ENCODE measurements around the gene COPRS.
"Not testable (repeated sequence)": the region's sequence is repeated elsewhere in the genome, so short reads cannot be mapped to it uniquely, and the experiment has no call there.

The COPRS gene

DNA sequence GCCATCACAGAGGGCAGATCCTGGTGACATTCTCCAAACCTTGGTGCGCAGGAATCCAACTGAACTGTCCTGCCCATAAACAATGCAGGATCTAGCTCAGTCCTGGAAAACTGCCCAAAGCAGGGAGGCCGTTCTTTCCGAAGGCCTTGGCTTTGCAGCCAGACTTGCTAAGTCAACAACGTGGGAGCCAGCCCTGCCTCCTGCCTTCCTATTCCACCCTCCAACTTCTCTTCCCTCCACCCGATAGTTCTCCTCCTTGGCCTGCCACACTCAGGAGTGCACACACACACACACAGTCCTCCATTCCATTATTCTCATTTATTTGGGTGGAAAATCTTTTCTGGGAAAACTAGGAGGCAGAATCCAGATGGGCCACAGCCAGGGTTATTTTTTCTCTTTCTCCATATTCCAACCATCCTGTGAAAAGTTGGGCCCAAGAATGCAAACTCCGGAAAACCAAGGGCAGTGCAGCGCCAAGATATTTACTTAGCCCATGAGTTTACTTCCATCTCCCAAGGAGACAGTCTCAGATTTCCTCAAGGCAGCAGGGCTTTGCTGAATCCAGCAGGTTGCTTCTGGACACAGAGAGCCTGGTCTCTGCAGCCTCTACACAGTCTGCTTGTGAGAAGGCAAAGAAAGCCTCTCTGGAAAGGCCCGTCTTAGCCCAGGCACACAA lies 15.8 kb downstream of the COPRS start:
- no peak for DNase-seq

DNA sequence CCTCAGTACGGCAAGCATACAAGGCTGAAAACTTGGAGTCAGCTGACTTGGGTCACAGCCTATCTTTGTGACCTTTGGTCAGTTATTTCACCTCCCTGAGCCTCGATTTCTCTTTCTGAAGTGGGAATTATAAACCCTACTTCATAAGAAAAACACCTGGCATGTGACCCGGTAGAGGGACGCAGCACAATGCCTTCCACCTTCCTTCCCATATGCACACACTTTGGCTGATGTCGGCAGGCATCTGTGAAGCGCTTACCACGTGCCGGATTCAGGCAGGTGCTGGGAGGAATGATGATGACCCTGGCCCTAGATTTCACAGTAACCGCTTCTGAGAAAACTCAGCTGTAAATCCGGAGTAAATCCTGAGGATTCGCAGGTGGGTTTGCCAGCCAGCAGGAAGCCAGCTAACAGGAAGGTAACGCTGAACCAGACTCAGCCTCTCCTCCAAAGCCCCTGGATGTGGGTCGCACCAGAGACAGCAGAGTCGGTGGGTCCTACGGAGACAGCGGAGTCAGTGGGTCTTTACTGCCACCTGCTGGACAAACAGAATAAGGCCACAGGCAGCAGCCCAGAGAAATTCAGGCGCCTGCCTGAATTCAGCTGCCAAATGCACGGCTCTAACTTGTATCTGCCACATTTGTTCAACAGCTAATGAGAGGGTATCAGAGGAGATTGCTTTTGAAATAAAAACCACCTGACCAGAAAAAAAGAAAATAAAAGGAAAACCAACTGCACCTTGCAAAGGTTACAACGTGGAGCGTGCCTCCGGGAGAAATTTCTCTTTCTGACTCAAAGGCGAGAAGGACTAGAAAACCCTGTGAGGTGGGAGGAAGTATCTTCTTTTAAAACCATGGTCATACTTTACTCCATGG lies 16.6 kb downstream of the COPRS start:
- DNase-seq: peak; percentile 68

DNA sequence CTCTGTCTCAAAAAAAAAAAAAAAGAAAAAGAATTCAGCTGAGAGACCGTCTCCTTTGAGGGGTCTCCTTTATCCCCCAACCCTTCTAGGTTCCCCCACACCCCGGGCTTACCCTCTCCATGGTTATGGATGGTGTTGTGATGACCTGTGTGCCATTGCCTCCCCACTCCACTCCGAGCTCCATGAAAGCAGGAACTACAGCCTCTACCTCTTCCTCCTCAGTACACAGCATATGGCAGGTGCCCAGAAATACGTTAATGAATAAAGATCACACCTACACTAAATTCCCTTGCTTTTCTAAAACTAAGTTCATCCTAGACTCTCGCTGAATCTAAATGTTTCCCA lies 17.2 kb downstream of the COPRS start:
- DNase-seq: no peak

DNA sequence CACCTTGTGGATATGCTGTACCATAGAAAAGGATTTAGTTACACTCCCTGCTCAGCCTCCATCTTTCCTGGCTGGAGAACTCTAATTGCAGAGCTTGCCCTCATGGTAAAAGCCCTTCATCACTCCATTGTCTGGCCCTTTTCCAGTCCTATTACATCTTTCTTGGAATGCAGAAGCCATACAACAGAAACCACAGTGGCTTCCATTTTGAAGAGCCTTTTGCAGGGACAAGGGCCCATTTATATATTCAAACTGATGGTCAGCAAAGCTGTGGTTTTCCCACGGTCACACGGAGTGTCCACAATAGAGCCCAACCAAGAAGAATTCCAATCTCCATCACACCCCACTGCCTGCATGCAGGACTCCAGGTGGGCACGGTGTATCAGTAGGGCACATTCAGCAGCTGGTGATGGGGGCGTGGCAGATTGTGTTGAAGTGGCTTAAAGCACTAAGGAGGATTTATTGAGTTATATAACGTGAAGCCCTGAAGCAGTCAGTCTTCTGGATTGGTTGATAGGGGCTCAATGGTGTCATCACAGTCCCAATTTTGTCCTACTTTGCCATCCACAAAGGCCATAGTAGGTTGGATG lies 20.3 kb downstream of the COPRS start:
- DNase-seq: no peak

DNA sequence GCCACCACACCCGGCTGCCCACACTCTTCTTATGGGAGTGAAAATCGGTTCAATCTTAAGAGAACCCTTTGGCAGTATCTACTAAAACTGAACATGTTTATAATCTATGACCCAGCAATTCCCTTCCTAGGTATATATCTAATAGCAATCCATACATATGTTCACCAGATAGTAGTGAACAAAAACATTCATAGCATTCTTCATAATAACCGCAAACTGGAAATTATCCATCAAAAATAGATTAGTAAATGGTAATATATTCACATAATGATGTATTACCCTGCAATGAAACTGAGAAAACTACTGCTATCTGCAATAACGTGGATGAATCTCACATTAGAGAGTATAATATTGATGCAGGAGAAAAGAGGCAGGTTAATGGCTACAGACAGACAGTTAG lies 23.1 kb downstream of the COPRS start:
- DNase-seq: no peak

DNA sequence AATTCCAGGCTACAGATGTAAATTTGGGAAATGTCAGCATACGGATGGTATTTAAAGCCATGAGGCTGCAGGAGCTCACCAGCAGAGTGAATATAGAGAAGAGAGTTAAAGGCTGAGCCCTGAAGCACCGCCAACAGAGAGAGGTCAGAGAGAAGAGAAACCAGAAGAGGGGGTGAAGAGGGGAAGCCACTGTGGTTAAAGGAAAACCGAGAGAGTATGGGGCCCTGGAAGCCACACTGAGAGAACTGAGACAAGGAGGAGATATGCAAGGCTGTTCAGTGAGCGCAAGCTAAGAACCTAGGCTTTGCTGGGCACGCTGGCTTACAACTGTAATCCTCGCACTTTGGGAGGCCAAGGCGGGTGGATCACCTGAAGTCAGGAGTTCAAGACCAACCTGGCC lies 24.6 kb downstream of the COPRS start:
- DNase-seq: no peak

DNA sequence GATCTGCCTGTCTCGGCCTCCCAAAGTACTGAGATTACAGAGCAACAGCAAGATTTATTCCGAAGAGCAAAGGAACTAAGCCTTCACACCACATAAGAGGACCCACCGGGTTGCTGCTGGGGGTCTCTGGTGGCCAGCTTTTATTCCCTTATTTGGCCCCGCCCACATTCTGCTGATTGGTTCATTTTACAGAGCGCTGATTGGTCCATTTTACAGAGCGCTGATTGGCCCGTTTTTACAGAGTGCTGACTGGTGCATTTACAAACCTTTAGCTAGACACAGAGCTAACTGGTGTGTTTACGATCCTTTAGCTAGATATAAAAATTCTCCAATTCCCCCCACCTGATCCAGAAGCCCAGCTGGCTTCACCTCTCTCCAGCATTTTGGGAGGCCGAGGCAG lies 26.3 kb downstream of the COPRS start:
- no peak for DNase-seq

DNA sequence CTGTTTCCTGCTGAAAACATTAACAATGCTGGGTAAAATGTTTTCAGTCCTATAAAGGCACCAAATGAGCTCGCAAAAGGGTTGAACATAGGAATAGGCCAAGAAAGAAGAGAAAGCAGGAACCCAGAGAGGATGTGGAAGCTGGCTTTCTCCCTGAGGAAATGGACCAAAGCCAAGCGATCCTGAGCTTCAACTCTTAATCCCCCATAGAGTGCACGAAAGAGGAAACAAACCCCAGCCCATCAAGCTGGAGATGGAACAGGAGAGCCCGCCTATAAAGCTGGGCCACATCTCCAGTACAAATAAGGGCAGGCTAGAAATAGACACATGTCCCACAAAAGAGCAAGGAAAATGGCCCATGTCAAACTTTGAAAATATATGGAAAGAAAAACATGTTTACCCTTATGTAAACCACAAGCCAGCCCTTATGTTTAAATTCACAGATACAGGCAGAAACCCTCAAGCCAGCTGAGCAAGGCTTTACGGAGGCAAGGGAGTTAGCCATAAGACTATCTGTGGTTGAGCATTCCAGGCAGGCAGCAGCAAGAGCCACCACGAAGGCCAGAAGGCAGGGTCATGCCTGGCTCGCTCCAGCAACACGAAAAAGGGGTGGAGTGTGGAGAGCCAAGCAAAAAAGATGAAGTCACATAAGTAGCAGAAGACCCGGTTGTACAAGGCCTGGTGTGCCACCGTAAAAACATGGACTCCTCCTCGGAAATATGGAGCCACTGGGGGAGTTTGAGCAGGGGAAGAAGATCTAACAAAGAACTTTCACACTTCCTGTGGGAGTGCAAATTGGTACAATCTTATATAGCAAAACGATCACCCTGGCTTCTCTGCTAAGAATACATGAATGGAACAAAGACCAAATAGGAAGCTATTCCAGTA lies 27.8 kb downstream of the COPRS start:
- DNase-seq: no peak

DNA sequence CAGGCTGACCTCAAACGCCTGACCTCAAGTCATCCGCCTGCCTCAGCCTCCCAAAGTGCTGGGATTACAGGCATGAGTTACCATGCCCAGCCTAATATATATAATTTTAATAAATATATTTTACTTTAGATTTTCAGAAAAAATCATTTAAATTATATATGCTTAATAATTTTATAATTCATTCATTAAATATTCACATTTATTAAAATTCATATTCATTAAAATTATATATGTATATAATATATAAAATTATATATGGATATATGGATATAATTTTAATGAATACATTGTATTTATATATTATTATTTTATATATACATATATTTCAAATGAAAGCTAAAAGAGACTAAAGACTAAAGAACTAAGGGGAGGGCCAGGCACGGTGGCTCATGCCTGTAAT lies 29.4 kb downstream of the COPRS start:
- DNase-seq: no peak

DNA sequence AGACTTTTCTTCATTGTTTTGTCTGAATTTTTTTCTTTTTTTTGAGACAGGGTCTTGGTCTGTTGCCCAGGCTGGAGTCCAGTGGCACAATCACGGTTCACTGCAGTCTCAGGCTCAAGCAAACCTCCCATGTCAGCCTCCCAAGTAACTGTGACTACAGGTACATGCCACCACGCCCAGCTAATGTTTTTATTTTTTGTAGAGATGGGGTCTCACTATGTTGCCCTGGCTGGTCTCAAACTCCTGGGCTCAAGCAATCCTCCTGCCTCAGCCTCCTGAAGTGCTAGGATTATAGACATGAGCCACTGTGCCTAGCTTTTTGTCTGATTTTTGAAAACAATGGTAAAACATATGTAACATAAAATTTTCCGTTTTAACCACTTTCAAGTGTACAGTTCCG lies 30.1 kb downstream of the COPRS start:
- DNase-seq: not testable (repeated sequence)

DNA sequence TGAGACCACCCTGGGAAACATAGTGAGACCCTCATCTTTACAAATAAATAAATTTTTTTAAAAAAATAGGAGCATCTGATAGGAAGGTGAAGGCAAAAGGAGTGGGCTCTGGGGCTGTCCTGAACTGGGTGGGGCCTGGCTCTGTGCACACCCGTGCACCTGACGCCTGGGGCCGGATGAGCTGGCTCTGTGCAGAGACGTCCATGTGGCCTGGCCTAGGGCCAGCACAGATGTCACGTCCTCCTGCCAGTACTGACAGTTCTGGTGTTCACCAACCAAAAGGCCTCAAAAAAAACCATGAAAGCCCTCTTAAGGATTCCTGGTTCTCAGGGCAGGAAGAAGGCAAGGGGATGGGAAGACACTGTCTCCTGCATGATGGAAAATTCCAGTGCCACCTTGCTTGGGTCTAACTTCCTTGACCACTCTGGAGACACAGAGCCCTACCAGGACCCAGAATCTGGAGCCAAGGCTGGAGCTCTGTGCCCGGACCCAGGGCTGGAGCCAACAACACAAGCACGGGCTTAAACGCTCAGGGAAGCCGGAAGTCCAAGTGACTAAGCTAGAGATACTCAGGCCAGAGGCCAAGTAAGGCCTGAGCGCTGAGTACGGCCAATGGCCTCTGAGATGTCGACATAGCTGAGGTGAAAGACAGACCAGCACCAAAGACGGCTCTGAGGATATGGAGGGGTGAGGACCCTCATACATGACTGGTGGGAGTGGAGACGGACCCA lies 32.9 kb downstream of the COPRS start:
- DNase-seq: no peak

DNA sequence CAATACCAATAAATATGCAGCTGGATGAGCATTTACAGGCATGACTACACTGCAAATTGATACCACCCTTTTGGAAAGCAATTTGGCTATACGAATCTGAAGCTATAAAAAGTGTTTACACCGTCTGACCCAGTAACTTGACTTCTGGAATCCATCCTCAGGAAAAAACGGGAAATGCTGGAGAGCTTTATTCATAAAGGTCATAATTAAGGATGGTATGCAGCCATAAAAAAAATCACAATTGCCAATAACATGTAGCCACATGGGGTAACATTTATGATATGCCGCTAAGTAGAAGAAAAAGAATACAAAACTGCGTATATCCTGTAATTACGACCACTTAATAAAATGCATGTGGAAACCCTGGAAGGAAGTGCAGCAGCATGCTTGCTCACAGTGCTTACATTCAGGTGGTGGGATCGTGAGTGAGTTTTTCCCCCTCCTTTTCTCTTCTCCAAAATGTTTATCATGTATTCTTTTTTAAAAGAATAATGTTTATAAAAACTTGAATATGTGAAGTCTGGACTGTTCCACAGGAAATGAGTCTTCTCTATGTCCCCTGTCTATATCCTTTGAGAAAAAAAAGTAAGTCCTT lies 34.2 kb downstream of the COPRS start:
- DNase-seq: no peak

DNA sequence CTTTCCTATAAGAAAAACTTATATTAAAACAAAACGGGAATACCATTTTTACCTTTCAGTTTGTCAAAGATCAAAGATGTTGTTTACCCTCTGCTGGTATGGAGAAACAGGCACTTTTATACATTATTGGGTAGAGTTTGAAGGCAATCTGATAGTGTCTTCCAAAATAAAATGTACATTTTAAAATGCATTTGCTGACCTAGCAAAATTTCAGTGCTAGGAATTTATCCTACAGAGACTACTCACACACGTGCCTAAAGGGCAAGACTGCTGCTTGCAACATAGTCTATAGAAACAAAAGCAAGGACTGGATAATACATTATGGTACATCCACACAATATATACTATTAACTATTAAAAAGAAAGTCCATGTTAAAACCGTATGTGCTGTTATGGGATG lies 36.0 kb downstream of the COPRS start:
- no peak for DNase-seq

DNA sequence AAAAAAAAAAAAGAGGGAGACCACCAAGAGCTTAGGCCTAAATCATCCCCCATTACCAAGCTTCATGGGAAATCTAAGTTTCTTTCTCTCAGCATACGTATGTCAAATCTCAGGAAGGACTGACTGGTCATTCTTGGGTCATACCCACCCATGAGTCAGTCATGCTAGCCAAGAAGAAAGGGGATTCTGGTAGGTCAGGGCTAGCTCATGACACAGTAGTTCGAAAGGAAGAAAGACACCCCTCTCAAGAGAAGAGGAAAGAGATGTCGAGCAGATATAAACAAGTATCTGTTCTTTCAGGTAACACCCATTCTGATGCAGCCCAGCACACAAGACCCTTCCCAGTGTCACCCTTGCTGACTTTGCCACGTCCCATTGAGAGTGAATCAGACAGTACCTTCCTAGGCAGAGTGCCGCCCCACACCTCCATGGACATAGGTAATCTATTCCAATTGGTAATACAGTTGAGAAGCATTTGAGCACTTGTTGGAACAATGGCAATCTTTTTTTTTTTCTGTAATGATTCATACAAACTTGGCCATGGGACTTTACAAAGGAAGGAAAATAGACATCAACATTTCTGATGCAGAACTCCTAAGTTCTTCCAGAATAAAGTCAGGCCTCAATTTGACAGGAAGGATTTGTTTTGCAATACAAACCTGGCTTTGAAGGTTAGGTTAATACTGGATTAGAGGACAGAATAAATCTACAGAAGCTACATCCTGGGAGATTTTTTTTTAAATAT lies 38.2 kb downstream of the COPRS start:
- DNase-seq: no peak

DNA sequence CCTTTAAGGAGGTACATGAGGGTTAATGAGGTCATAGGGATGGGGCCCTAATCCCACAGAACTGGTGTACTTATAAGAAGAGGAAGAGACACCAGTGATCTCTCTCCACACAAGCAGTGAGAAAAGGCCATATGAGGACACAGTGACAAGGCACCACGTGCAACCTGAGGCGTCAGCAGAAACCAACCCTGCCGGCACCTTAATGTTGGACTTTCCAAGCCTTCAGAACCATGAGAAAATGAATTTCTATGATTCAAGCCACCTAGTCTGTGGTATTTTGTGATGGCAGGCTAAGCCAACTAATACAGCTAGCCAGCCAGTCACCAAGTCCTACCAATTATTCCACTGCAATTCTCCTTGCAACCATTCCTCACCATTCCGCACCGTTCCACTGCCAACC lies 39.5 kb downstream of the COPRS start:
- no peak for DNase-seq

DNA sequence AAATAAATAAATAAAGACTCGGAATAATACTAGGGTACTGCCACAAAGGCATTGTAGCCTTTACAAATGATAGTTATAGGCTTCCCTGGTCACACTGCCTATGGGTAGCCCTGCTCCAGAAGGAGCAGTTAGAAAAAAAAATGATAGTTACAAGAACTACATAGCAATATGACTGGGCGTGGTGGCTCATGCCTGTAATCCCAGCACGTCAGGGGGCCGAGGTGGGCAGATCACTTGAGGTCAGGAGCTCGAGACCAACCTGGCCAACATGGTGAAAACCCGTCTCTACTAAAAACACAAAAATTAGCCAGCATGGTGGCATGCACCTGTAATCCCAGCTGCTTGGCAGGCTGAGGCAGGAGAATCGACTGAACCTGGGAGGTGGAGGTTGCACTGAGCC lies 40.2 kb downstream of the COPRS start:
- not testable (repeated sequence) for DNase-seq

DNA sequence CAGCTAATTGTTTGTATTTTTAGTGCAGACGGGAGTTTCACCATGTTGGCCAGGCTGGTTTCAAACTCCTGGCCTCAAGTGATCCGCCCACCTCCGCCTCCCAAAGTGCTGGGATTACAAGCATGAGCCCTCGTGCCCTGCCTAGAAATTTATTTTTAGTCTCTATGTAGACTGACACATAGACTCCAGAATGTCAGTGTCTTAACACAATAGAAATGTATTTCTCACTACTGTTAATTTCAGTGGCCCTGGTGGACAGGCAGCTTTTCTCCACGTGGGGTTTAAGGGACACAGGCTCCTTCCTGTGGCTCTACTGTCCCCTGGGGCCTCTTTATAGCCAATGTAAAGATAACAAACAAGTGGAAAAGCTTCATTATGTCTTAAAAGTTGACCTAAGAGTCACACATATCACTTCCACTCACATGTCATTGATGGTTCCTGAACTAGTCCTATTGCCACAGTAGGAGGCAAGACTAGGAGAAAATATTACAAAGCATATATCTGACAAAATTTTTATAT lies 43.8 kb downstream of the COPRS start:
- DNase-seq: no peak

DNA sequence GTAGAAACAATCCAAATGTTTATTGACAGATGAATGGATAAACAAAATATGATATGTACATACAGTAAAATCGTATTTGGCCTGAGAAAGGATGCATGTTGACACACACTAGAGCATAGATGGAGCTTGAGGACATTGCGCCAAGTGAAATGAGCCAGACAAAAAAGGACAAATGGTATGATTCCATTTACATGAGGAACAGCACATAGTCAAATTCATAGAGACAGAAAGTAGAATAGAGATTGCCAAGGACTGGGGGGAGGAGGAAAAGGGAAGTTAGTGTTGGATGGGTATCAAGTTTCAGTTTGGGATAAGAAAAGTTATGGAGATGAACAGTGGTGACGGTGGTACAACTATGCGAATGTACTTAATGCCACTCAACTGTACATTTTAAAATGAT lies 47.9 kb downstream of the COPRS start:
- no peak for DNase-seq

DNA sequence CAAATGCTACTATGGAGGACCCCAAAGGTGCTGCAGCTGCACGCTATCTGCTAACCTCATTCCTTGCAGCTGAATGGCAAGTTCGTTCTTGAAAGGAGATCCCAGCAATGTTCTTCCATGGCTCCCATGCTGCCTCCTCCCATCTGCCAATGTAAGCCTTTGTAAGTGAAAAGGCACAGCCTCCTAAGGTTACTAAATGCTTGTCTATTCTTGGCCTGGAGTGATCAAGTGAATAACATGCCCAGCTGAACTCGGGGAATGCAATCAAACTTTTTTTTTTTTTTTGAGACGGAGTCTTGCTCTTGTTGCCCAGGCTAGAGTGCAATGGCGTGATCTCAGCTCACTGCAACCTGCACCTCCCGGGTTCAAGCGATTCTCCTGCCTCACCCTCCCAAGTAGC lies 49.2 kb downstream of the COPRS start:
- not testable (repeated sequence) for DNase-seq

DNA sequence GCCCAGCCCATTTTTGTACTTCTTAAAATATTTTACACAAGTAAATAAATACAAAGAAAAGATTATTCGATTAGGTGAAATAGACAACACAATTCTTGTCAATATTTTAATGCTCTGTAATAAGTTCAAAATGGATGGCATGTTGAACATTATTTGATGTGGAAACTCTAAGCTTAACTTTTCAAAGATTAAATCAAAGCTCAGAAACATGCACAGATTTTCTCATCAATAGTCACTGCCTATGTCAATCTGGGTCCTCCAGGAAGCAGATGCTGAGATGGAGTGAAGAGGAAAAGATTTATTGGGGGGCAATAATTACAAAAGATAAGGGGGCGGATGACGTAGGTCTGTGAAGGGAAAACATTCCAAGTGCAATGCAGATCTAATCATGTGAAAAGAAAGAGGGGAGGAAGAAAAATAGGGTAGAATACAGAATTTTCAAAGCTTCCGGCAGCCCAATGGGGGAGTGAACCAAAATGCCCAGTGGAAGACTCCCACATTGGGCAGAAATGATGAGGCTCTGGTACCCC lies 50.5 kb downstream of the COPRS start:
- no peak for DNase-seq

DNA sequence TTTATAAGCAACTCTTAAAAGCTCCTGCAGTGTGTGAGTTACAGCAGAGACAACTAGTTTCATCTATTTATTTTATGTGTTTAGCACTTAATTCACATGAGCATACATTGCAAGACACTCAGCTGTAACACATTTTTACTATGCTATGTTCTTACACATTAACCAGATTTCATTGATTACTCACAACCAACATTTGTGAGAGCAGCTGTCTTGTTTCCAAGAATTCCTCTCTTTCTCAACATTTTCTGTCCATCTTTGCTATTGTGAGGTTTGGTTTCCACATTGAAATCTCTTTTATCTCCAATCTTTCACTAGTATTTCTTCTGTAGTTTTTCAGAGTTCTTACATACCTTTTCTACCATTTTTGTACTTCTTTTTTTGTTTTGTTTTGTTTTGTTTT lies 51.2 kb downstream of the COPRS start:
- DNase-seq: no peak
